GM18507 (cell line): Measurements from ENCODE around the gene LPCAT4.

Experiments
- DNase-seq: peaks from one replicate; pipeline ENCODE4 v3.0.0; 2011; ENCODE audit warnings: low read depth; ENCODE audit not compliant: insufficient read length; ENCODE audit errors: extremely low spot score
- FAIRE-seq: peaks from 2 replicates; lab custom pipeline; 2011; peaks lifted over from hg19 to GRCh38; lab: Jason Lieb, UNC

Gene LPCAT4

DNA sequence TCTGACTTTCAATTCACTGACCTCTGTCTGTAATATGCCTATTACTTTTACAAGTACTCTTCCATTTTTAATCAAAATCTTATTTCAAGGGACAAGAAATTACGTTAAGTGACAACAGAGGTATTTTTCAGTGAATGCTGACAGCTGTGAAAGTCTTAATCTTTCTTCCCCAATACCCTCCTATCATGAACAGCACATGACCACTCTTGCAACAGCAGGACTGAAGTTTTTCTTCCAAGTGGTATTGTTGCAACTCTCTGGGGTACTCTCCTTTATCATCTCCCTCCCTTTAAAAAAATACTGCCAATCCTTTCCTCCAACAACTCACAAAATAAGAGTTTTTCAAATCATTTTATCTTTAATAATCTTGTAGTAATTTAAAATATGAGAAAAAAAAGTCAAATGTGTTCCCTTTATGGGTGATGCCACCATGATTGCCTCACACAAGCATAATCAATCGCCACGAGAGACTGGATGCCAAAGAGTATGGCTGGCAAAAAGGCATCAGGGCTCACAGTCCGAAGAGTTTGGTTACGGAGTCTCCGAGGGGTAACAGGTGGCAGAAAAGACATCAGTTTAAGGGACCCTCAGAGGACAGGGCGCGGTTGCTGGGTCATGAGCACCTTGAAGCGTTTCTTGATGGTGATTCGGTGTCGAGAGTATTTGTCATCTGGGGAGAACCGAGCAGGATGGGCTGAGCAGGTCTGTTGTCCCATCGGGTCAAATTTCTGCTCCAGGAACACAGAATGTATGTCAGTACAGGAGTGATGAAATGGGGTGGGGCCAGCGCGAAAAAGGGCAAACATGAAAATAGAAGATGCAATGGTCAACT lies 25.4 kb downstream of the LPCAT4 start:
- DNase-seq (no peak), FAIRE-seq (no peak)

GRCh38 chr15:34339946-34340345 lies 27.1 kb downstream of the LPCAT4 start:
- no peak for DNase-seq
- no peak for FAIRE-seq

- no peak for FAIRE-seq
- no peak for DNase-seq
These were observed 28.6 kb downstream of the LPCAT4 start for GRCh38 chr15:34338347-34338746.

- FAIRE-seq: peak; percentile 88
- DNase-seq: peak; percentile 78
These were observed 29.3 kb downstream of the LPCAT4 start, which contains the start of gene SLC12A6 for GRCh38 chr15:34337557-34338306. Gene SLC12A6 (minus strand): TSS chr15:34337781. CDS start chr15:34336680, 1,101 bp downstream.

DNA sequence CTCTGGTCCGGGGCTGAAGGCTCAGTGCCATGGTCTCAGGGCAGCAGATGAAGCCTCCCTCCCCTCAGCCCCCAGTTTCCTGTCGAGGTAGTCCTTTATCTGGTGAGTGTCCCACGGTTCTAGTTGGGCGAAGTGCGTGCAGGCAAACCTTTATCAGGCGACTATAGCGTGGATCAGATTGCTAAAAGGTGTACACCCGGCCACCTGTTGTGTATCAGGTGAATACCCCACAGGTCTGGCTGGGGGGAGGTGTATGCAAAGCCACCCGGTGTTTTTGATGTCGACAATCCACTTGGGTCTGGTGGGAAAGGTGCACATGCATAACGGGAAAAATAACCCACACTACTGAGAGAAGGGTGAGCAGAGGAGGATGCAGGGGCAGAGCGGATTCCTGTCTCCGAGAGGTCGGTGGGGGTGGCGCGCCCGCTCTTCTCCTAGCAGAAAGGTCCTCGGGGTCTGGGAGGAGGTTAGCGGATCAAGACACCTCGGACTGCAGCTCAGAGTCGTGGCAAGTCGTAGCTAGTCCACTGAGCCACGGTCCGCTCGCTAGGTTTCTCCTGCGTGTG lies 29.9 kb downstream of the LPCAT4 start:
- DNase-seq: no peak
- peak; percentile 36 for FAIRE-seq

- DNase-seq (no peak), FAIRE-seq (peak; percentile 82)
These were observed 30.6 kb downstream of the LPCAT4 start for GRCh38 chr15:34336231-34336990.

DNA sequence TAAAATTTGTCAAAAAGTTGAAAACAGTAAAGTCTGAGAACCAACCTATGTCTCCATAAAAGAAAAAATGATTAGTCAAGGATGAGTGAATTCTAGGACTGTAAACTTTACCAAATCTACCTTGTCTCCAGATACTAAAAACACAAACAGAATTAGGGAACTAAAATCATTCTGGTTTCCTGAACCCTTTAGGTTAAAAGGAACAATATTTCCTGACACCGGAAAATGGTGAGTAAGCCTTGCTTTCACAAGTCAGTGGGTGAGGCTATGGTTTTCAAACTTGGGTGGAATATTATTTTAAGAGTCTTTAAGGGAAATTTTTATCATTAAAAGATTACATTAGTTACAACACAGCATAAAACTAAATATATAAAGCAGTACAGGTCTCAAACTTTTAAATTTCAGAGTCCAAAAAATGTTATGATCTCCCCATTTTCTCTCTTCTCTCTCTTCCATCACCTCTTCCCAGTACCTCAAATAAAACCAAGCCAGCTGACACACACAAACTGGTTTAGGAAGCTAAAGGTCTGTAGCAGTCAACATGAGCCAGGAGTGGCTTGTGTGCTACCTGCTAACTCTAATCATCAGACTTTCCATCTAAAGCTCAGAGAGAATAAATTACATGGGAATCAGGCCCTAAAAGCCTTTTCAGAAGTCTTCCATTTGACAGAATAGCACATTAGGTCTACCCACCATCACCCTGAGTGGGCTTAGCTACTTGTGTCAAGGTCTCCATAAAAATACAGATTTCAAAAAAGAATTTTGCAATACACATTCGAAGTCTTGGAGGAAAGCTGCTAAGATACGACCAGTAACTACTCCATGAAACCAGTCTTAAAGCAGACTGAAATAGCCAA lies 31.6 kb downstream of the LPCAT4 start:
- no peak for DNase-seq
- peak; percentile 80 for FAIRE-seq

- DNase-seq: no peak
- FAIRE-seq: no peak
These were observed 32.3 kb downstream of the LPCAT4 start for GRCh38 chr15:34334672-34335071.

DNA sequence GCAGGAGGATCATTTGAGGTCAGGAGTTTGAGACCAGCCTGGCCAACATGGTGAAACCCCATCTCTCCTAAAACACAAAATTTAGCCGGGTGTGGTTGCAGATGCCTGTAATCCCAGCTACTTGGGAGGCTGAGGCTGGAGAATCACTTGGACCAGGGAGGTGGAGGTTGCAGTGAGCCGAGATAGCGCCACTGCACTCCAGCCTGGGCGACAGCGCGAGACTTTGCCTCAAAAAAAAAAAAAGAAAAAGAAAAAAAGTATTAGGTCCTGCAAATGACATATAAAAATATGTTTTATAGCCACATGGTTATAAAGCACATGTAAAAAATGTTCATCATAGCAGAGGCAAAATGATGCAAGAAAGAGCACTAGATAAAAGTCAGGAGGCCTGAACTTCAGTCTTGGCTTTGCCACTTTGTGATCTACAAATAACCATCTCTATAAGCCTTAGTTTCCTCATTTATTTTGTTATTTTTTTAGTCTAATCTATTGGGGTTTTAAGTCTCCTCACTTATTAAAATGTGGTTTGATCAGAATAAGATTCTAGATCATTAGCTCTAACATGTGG lies 34.4 kb downstream of the LPCAT4 start:
- DNase-seq (no peak), FAIRE-seq (no peak)

- DNase-seq (no peak), FAIRE-seq (peak; percentile 59)
These were observed 35.2 kb downstream of the LPCAT4 start for GRCh38 chr15:34331809-34332208.

DNA sequence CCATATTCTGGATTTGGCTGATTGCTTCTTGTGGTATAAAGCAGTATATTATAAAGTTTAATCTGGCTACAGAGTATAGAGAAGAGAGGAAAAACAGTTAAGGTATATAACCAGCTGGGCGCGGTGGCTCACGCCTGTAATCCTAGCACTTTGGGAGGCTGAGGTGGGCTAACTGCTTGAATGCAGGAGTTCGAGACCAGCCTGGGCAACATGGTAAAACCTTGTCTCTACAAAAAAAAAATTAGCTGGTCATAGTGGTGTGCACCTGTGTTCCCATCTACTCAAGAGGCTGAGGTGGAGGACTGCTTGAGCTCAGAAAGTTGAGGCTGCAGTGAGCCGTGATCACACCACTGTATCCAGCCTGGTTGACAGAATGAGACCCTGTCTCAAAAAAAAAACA lies 36.7 kb downstream of the LPCAT4 start:
- FAIRE-seq (no peak), DNase-seq (no peak)

DNA sequence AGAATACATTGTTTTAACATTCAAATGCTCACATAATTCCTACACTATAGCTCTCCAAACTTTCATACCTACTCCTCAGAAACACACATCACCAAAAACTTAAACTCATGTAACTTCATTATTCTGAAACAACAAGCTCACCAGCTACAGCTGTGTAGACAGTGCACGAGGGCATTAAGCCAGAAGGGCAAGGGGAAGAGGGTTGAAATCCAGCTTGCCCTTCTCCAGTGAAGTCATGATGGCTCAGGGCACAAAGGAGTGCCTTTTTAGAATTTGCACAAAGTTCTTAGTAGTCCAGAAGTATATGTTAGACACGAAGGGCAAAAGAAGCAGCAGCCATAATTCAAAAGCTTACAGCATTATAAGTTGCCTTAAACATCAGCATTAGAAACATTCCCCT lies 38.0 kb downstream of the LPCAT4 start:
- FAIRE-seq (peak; percentile 62), DNase-seq (no peak)

GRCh38 chr15:34327906-34328305 lies 39.1 kb downstream of the LPCAT4 start:
- DNase-seq: no peak
- no peak for FAIRE-seq

DNA sequence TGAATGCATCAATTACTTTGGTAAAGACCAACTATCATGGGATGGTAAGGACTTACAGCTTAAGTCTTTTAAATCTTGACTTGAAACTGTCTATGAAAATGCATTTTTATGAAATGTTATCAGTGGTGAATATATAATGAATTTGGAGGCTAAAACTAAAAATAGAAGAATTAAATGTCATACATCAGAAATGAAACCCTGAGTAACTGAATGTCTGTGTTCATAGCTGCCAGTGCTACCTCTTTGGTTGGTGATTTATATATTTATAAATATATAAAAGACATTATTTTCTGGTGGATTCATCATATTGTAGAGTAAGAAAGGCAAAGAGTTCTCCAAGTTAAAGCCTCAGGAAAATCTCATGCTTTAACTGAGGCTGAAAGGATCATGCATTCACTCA lies 41.6 kb downstream of the LPCAT4 start:
- FAIRE-seq: no peak
- DNase-seq: no peak

DNA sequence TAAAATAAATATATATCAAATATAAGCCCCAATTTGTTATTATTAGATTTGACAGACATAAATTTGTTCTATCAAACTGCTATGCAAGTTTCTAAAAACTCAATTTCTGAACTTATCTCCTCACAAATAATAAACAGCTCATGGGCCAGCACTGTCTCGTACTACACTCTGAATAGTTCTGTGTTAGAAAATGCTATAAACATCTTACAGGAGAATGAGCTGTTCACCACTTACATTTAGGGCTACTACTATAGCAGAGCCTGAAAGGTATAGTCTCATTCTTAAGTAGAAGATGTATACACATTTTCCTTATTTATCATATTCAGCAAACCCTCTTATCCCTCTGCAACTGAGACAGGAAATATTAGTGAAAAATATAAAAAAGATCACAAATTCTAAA lies 42.1 kb downstream of the LPCAT4 start:
- FAIRE-seq: no peak

GRCh38 chr15:34323217-34323616 lies 43.8 kb downstream of the LPCAT4 start:
- no peak for FAIRE-seq

More for the DNA sequence above, 42.1 kb downstream of the LPCAT4 start:
- no peak for DNase-seq

GRCh38 chr15:34318277-34319079 lies 48.5 kb downstream of the LPCAT4 start:
- DNase-seq (no peak), FAIRE-seq (peak; percentile 80)

More at GRCh38 chr15:34323217-34323616, 43.8 kb downstream of the LPCAT4 start:
- no peak for DNase-seq
